Activated T-cell treated with anti-CD3 and anti-CD28 coated beads, Interleukin-2, amount 50 U/mL, for 24 hours (primary cell): ENCODE measurements around the gene SLC30A1.
"Not testable (repeated sequence)": the region's sequence is repeated elsewhere in the genome, so short reads cannot be mapped to it uniquely, and the experiment has no call there.

Experiments
- DNase-seq: peaks from one replicate; pipeline ENCODE4 v3.0.0-alpha.2; 2020
- H3K27ac Mint-ChIP-seq: 2 replicates; pipeline ENCODE4 v1.8.0; 2020; ENCODE audit warnings: mild to moderate bottlenecking, mixed read lengths
- H3K27me3 Mint-ChIP-seq: 2 replicates; pipeline ENCODE4 v1.8.0; 2020; ENCODE audit warnings: mixed read lengths
- H3K36me3 Mint-ChIP-seq: 2 replicates; pipeline ENCODE4 v1.8.0; 2020; ENCODE audit warnings: low read depth, mixed read lengths
- H3K4me1 Mint-ChIP-seq: 2 replicates; pipeline ENCODE4 v1.8.0; 2020; ENCODE audit warnings: low read depth, mixed read lengths
- H3K4me3 Mint-ChIP-seq: 2 replicates; pipeline ENCODE4 v1.8.0; 2020; ENCODE audit warnings: mild to moderate bottlenecking, moderate library complexity, mixed read lengths
- H3K9me3 Mint-ChIP-seq: 2 replicates; pipeline ENCODE4 v1.8.0; 2020; ENCODE audit warnings: mixed read lengths

Gene SLC30A1, protein sequence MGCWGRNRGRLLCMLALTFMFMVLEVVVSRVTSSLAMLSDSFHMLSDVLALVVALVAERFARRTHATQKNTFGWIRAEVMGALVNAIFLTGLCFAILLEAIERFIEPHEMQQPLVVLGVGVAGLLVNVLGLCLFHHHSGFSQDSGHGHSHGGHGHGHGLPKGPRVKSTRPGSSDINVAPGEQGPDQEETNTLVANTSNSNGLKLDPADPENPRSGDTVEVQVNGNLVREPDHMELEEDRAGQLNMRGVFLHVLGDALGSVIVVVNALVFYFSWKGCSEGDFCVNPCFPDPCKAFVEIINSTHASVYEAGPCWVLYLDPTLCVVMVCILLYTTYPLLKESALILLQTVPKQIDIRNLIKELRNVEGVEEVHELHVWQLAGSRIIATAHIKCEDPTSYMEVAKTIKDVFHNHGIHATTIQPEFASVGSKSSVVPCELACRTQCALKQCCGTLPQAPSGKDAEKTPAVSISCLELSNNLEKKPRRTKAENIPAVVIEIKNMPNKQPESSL

DNA sequence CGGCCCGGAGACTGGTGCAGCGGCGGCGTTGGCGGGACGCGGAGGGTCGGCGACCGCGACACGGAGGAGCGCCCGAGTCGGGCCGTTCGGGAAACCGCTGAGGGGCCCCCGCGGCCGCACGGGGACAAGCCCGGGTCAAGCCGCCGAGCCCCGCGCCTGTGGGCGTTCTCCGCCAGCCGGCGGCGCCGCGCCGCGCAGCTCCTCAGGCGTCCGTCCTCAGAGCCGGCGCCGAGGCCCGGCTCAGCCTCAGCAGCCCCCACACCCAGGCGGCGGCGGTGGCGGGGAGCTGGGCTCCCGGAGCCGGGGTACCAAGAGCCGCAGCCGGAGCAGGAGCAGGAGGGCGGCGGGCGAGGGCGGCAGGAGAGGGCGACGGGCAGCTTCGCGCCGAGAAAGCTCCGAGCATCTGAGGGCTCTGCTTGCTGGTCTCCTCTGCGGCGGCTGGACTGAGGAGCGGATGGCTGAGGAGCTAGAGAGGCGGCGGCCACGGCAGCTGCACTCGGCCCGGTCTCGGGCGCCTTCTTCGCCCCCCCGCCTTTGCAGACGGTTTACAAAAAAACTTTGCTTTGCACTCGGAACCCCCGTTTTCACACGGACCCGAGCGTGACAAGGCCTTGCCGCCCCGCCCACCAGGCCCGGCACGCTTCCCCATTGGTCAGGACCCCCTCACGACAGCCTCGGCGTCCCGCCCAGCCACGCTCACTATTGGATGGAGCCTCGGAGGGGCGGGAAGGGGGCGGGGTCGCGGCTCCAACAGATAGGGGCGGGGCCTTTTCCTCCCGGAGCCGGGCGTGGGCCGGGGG is at the start of gene SLC30A1:
TSS of gene SLC30A1 (minus strand) at position 522 of the 800 bp plus-strand sequence. CDS start 549 bp downstream, outside the sequence.
- Mint-ChIP-seq H3K27me3 (no peaks in the 10 kb centered on the region), H3K4me3 (peak within 1 kb of the TSS; percentile 95), H3K36me3 (peaks cover 41% of the 10 kb centered on the region), H3K4me1 (peaks cover 37% of the 10 kb centered on the region), H3K9me3 (no peaks in the 10 kb centered on the region), H3K27ac (peak within 1 kb of the TSS; percentile 94)
- DNase-seq: peak; percentile 99

- Mint-ChIP-seq H3K36me3 (no peaks in the 10 kb centered on the region), H3K27ac (no peak overlapping the region)
Measured at GRCh38 chr1:211628417-211628816, 49.5 kb upstream of the SLC30A1 start.

DNA sequence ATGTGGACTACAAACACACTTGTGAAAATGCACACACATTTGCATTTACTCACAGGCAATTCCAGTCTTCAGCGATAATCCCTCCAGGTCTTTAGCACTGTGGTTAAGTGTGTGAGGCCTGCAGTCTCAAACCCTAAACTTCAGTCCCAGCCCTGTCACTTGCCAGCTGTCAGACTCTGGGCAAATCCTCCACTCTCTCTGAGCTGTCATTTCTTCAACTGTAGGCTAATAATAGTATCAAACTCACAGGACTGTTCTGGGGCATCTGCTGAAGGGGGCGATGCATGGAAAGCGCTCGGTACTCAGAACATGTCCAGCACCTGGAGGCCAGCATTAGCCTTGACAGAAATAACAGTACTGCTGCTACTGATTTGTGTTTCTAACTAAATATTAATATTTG is 48.3 kb upstream of the SLC30A1 start:
- Mint-ChIP-seq H3K9me3 (no peaks in the 10 kb centered on the region), H3K27ac (no peak overlapping the region), H3K4me3 (no peak overlapping the region), H3K27me3 (no peaks in the 10 kb centered on the region), H3K36me3 (no peaks in the 10 kb centered on the region), H3K4me1 (peaks cover 5% of the 10 kb centered on the region)
- no peak for DNase-seq

More at GRCh38 chr1:211628417-211628816, 49.5 kb upstream of the SLC30A1 start:
- Mint-ChIP-seq H3K4me1 (peaks cover 3% of the 10 kb centered on the region), H3K4me3 (no peak overlapping the region), H3K9me3 (no peaks in the 10 kb centered on the region), H3K27me3 (no peaks in the 10 kb centered on the region)
- DNase-seq: no peak

DNA sequence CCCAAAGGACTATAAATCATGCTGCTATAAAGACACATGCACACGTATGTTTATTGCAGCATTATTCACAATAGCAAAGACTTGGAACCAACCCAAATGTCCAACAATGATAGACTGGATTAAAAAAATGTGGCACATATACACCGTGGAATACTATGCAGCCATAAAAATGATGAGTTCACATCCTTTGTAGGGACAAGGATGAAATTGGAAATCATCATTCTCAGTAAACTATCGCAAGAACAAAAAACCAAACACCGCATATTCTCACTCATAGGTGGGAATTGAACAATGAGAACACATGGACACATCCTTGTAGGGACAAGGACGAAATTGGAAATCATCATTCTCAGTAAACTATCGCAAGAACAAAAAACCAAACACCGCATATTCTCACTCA is 46.9 kb upstream of the SLC30A1 start:
- H3K27ac Mint-ChIP-seq, H3K4me3 Mint-ChIP-seq, H3K9me3 Mint-ChIP-seq, H3K27me3 Mint-ChIP-seq, H3K36me3 Mint-ChIP-seq, H3K4me1 Mint-ChIP-seq, DNase-seq: not testable (repeated sequence)

DNA sequence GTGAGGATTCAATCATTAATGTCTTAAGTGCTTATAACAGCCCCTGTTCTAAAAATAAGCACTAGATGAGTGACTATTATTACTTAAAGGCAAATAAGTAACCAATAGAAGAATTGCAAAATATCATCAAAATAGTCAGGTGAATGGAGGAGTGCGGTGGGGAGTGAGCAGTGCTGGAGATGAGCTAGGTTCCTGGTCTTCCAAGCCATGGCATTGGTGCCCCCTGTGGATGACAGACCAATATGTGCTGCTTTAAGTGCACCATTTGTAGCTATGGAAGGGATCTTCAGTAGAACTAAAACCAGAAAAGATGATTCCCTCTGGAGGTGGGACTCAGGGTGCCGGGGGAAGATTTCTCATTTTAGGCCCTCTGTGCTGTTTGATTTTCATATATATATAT is 46.1 kb upstream of the SLC30A1 start:
- H3K27ac Mint-ChIP-seq: no peak overlapping the region
- no peaks in the 10 kb centered on the region for H3K27me3 Mint-ChIP-seq
- no peaks in the 10 kb centered on the region for H3K36me3 Mint-ChIP-seq
- no peak overlapping the region for H3K4me3 Mint-ChIP-seq
- H3K4me1 Mint-ChIP-seq: peaks cover 5% of the 10 kb centered on the region
- DNase-seq: no peak
- no peaks in the 10 kb centered on the region for H3K9me3 Mint-ChIP-seq

- Mint-ChIP-seq H3K36me3 (no peaks in the 10 kb centered on the region), H3K9me3 (no peaks in the 10 kb centered on the region), H3K4me1 (peaks cover 5% of the 10 kb centered on the region), H3K4me3 (no peak overlapping the region), H3K27me3 (no peaks in the 10 kb centered on the region), H3K27ac (no peak overlapping the region)
- no peak for DNase-seq
Measured at GRCh38 chr1:211623515-211623914, 44.6 kb upstream of the SLC30A1 start.

DNA sequence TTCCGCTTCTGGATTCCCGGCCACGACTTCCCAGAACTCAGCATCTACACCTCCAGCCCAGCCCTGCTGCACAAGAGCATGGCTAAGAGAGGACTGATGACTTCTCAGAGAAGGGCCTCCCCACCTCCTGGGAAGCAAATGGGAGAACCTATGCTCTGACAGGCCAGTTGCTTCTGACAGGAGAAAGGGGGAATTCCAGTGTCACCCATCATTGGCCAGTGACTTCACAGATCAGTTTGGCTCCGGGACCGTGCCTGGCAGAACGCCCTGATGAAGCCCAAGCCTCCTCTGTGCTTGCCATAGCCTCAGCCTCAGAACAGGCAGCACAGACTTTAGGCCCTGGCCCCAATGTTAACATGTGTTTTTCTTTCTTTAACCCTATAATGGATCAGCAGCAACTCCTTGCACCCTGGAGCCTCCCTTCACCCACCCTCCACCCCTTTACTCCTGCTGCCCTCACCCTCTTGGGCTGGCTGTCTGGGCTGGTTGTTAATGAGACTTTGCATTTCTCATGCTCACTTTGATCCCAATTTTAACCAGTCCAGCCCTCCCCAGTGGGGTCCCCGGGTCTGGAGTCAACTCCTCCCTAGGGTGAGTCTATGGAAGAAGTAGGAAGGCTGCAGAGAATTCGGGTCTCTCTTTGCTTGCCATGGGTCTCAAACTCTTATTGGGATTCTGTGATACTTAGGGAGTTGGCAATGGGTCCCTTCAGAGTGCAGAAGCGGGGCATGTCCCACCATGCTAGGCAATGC is 42.7 kb upstream of the SLC30A1 start:
- Mint-ChIP-seq H3K4me1 (peaks cover 5% of the 10 kb centered on the region), H3K27ac (no peak overlapping the region), H3K9me3 (no peaks in the 10 kb centered on the region), H3K27me3 (no peaks in the 10 kb centered on the region), H3K36me3 (no peaks in the 10 kb centered on the region), H3K4me3 (no peak overlapping the region)
- no peak for DNase-seq

GRCh38 chr1:211620097-211620496 is 41.1 kb upstream of the SLC30A1 start:
- H3K27ac Mint-ChIP-seq: no peak overlapping the region
- no peaks in the 10 kb centered on the region for H3K27me3 Mint-ChIP-seq
- H3K9me3 Mint-ChIP-seq: no peaks in the 10 kb centered on the region
- H3K4me1 Mint-ChIP-seq: peaks cover 5% of the 10 kb centered on the region
- no peak for DNase-seq
- H3K4me3 Mint-ChIP-seq: no peak overlapping the region
- H3K36me3 Mint-ChIP-seq: no peaks in the 10 kb centered on the region

DNA sequence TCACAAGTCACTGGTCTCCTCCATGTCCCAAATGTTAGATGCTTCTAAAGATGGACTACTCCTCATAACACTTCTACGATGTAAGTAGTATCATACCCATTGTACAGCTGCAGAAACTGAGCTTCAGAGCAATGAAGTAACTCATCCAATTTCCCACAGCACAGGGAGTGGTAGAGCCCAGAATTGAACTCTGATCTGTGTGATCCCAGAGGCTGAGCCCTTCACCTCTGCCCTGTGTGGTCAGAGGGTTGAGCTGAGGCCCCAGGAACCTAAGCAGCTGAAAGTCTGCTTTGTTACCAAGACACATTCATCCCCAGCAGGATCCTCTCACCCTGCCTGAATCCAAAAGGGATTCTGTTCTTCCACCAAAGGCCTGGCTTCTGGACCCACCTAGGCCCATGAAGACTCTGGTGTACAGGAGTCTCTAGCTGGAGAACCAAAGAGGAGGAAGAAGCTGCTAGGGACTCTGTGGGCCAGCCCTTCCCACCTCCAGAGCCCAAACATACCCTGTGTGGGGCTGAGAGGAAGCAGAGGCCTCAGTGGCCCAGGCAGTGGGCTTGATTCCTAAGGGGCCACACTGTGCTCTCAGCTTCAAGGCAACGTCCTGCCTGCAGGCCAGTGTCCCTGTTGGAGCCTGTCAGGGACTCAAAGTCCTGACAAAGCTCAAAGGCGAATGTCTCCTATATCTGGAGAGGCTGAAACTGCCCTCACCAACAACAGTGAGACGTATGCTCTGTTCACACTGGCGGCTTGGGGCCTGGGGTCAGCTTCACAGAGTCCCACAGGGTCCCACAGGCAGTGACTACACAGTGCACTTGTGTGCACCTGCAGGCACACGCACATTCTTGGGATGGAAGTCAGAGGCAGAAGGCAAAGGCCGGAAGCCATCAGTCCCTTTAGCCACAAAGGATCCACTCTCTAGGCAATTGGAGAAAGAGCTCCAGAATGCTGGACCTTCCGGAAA is 40.4 kb upstream of the SLC30A1 start:
- H3K27me3 Mint-ChIP-seq: no peaks in the 10 kb centered on the region
- no peak for DNase-seq
- H3K9me3 Mint-ChIP-seq: no peaks in the 10 kb centered on the region
- no peak overlapping the region for H3K4me3 Mint-ChIP-seq
- peaks cover 5% of the 10 kb centered on the region for H3K4me1 Mint-ChIP-seq
- H3K36me3 Mint-ChIP-seq: no peaks in the 10 kb centered on the region
- H3K27ac Mint-ChIP-seq: no peak overlapping the region

DNA sequence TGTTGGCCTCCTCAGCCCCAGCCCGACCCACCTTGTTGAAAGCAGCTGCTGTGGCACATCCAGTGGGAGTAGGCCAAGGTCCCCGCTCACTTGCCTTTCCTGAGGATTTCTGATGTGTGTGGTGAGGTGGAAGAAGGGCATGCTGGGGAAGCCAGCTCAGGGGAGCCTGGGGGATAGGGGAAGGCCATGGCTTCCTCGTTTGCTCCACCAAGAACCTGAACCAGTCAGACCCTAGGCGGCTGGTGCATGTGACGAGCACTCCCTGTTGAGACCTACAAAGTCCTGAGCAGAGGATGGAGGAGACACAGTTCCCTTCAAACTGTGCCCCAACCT is 38.0 kb upstream of the SLC30A1 start:
- no peaks in the 10 kb centered on the region for H3K36me3 Mint-ChIP-seq
- no peaks in the 10 kb centered on the region for H3K27me3 Mint-ChIP-seq
- H3K27ac Mint-ChIP-seq: no peak overlapping the region
- H3K4me1 Mint-ChIP-seq: no peaks in the 10 kb centered on the region
- H3K4me3 Mint-ChIP-seq: no peak overlapping the region
- no peak for DNase-seq
- H3K9me3 Mint-ChIP-seq: no peaks in the 10 kb centered on the region

GRCh38 chr1:211616231-211616964 is 37.4 kb upstream of the SLC30A1 start:
- Mint-ChIP-seq H3K4me3 (no peak overlapping the region), H3K27me3 (no peaks in the 10 kb centered on the region), H3K36me3 (no peaks in the 10 kb centered on the region), H3K4me1 (no peaks in the 10 kb centered on the region), H3K9me3 (no peaks in the 10 kb centered on the region), H3K27ac (no peak overlapping the region)
- DNase-seq: no peak

- Mint-ChIP-seq H3K27ac (no peak overlapping the region), H3K27me3 (no peaks in the 10 kb centered on the region), H3K36me3 (no peaks in the 10 kb centered on the region), H3K4me3 (no peak overlapping the region), H3K9me3 (no peaks in the 10 kb centered on the region), H3K4me1 (no peaks in the 10 kb centered on the region)
- no peak for DNase-seq
Measured at GRCh38 chr1:211614615-211615014, 35.7 kb upstream of the SLC30A1 start.

- H3K4me1 Mint-ChIP-seq: no peaks in the 10 kb centered on the region
- H3K27ac Mint-ChIP-seq: no peak overlapping the region
- H3K36me3 Mint-ChIP-seq: no peaks in the 10 kb centered on the region
- H3K27me3 Mint-ChIP-seq: no peaks in the 10 kb centered on the region
- H3K4me3 Mint-ChIP-seq: no peak overlapping the region
- no peak for DNase-seq
- H3K9me3 Mint-ChIP-seq: no peaks in the 10 kb centered on the region
Measured at GRCh38 chr1:211613951-211614350, 35.0 kb upstream of the SLC30A1 start.
